ENCODE measurements around the gene GRM1.

- TF ChIP-seq CTCF (IDR thresholded peaks at IDR 0.05; ENCODE audit: insufficient read depth, low read length), result no peak
- TF ChIP-seq POLR2AphosphoS5 (IDR thresholded peaks at IDR 0.05; ENCODE audit: low read depth), result no peak
- no peak for TF ChIP-seq REST (IDR thresholded peaks at IDR 0.05; ENCODE audit: insufficient replicate concordance, low read depth)
Observed at GRCh38 chr6:146363838-146364607, 335.2 kb downstream of the GRM1 start.

Measured in HL-60 (cell line).